C4-2B (cell line): ENCODE results near the gene CTBS.

ENCODE experiments used
- CTCF ChIP-seq: fragments of 450-650 bp; conservative IDR thresholded peaks from 2 replicates; pipeline ENCODE4 v1.5.1; 2017; ENCODE audit warnings: mild to moderate bottlenecking
- ZFX ChIP-seq: fragments of 450-650 bp; IDR thresholded peaks from 2 replicates; pipeline ENCODE4 v1.6.1; 2017

- TF ChIP-seq CTCF (no peak), ZFX (no peak)
Observed at GRCh38 chr1:84569216-84569615, 5.0 kb downstream of the CTBS start.
